Activated CD4-positive, alpha-beta T cell treated with anti-CD3 and anti-CD28 coated beads, Interleukin-2, Interleukin-6, amounts not matched to agents 100 ng/mL and 50 ng/mL, durations not matched to agents 16 hours and 8 hours (primary cell): ENCODE data around the gene LRP10.
A peak's percentile ranks its signal among the peaks of the same experiment; 100 is the strongest.
"Not testable (repeated sequence)": the region's sequence is repeated elsewhere in the genome, so short reads cannot be mapped to it uniquely, and the experiment has no call there.

Experiments used
- DNase-seq: peaks from one replicate; pipeline ENCODE4 v3.0.0-alpha.2; 2020

LRP10 gene

GRCh38 chr14:22844221-22845102 is 27.1 kb upstream of the LRP10 start:
- DNase-seq, result no peak

- no peak for DNase-seq
Measured at GRCh38 chr14:22845103-22845394, 26.5 kb upstream of the LRP10 start.

- DNase-seq, result no peak
Measured at GRCh38 chr14:22845821-22846625, 25.5 kb upstream of the LRP10 start.

- no peak for DNase-seq
Measured at GRCh38 chr14:22846811-22847307, 24.7 kb upstream of the LRP10 start.

- DNase-seq, result no peak
Measured at GRCh38 chr14:22847661-22848341, 23.7 kb upstream of the LRP10 start.

- no peak for DNase-seq
Measured at GRCh38 chr14:22848351-22849164, 23.0 kb upstream of the LRP10 start.

GRCh38 chr14:22849212-22849819 is 22.2 kb upstream of the LRP10 start:
- DNase-seq, result no peak

- peak; percentile 80 for DNase-seq
Measured at GRCh38 chr14:22850944-22851764, 20.4 kb upstream of the LRP10 start.

GRCh38 chr14:22852178-22852577 is 19.4 kb upstream of the LRP10 start:
- DNase-seq, result not testable (repeated sequence)

- no peak for DNase-seq
Measured at GRCh38 chr14:22852599-22852939, 19.0 kb upstream of the LRP10 start.

GRCh38 chr14:22852940-22853767 is 18.4 kb upstream of the LRP10 start:
- peak; percentile 94 for DNase-seq

- DNase-seq, result not testable (repeated sequence)
Measured at GRCh38 chr14:22854296-22854695, 17.2 kb upstream of the LRP10 start.

- DNase-seq, result peak; percentile 34
Measured at GRCh38 chr14:22854963-22855724, 16.4 kb upstream of the LRP10 start.

GRCh38 chr14:22856428-22856827 is 15.1 kb upstream of the LRP10 start:
- no peak for DNase-seq

GRCh38 chr14:22860377-22860776 is 11.2 kb upstream of the LRP10 start:
- DNase-seq, result not testable (repeated sequence)

GRCh38 chr14:22861651-22862050 is 9.9 kb upstream of the LRP10 start:
- DNase-seq, result no peak

GRCh38 chr14:22864979-22865378 is 6.6 kb upstream of the LRP10 start:
- no peak for DNase-seq

GRCh38 chr14:22865424-22866405 is 5.8 kb upstream of the LRP10 start:
- DNase-seq, result peak; percentile 16
